Measurements from ENCODE around the gene SPEN.
"Not testable (repeated sequence)": the region's sequence is repeated elsewhere in the genome, so short reads cannot be mapped to it uniquely, and the experiment has no call there.

SPEN gene

DNA sequence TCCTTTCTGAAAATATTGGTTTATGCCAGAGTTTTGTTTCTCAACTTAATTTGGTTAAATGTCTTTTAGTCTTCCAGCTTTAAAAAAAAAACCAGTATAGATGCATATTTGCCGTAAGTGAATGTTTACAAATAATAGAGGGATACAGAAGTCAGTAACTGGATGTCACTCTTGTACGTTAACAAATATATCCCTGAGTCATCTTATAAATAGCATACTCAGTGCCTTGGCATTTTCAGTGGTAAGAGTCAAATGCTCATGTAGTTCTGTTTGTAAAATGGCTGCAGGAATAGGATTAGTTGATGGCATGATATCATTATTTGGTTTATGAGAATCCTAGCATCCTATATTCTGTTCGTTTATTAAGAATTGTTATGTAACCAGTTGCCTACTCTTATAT is 55.4 kb downstream of the SPEN start:
- DNase-seq, result no peak

DNA sequence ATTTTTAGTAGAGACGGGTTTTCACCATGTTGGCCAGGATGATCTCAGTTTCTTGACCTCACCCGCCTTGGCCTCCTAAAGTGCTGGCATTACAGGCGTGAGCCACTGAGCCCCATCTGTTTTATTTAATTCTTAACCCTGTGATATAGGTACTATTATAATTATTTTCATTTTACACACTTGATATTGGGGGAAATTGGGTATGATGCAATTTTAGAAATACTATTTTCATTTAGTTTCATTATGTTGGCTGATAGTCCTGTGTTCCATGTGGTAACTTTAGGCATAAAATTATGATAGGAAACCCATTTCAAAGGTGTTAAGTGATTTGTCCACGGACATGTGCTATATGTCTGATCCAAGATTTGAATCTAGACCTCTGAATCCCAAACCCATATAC is 61.1 kb downstream of the SPEN start:
- DNase-seq, result no peak

DNA sequence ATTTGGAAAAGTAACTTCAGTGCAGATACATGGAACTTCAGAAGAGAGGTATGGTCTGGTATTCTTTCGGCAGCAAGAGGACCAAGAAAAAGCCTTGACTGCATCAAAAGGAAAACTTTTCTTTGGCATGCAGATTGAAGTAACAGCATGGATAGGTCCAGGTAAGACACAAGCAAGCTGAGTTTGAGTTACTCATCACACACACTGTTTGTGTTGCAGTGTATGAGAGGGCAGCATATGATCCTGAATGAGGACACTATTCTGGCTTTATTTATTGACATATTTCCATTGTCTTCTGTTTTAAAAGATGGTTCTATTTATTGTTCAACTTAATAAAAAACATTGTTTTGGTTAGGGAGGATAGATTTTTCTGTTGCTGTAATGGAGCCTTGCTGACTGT is 63.6 kb downstream of the SPEN start:
- no peak for DNase-seq

DNA sequence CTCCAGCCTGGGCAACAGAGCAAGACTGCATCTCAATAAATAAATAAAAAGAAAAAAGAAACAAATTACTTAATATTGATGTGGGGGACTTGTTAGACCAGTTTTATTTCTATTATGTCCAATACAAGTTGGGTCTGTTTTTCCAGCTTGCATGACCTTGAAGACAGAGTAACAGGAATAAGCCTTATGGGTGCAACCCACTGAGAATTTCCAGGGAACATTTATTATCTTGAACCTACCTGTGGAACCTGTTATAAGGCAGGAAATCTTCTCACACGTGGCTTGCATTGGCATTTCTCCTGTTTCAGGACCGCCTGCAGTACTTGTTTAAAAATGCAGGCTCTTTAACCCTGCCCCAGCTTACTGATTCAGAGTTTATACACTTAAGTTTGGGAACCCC is 64.4 kb downstream of the SPEN start:
- DNase-seq, result no peak

DNA sequence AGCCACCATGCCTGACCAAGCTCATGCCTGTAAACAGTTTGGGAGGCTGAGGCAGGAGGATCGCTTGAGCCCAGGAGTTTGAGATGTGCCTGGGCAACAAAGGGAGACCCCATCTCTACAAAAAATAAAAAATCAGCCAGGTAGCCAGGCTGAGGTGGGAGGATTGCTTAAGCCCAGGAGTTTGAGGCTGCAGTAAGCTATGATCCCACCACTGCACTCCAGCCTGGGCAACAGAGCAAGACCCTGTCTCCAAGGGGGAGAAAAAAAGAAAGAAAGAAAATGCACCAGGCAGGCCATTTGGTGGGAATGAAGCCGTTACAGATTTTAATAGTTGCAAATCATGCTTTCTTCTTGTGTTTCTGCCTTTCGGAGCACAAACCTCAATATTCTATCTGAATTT is 66.1 kb downstream of the SPEN start:
- DNase-seq, result not testable (repeated sequence)

DNA sequence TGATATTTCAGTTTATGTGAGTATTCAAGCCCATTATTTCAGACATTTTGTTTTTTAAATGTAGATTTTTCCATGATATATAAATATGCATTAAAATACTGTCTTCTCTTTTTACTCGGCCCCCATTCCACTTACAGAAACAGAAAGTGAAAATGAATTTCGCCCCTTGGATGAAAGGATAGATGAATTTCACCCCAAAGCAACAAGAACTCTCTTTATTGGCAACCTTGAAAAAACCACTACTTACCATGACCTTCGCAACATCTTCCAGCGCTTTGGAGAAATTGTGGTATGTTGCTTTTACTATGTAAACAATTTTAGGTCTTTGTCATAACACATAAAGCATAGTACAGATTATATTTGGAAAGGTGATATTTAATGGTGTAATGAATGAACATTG is 68.5 kb downstream of the SPEN start:
- no peak for DNase-seq

DNA sequence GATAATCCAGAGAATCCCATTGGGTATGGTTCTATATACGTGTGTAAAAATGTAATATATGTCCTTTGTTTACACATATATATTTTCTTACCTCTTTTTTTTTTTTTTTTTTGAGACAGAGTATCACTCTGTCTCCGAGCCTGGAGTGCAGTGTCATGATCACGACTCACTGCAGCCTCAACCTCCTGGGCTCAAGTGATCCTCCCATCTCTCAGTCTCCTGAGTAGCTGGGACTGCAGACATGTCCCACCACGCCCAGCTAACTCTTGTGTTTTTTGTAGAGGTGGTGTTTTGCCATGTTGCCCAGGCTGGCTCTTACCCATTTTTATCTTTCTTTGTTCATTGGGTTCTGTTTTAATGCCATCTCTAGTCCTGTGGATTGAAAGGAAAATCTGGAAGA is 68.9 kb downstream of the SPEN start:
- DNase-seq, result no peak

DNA sequence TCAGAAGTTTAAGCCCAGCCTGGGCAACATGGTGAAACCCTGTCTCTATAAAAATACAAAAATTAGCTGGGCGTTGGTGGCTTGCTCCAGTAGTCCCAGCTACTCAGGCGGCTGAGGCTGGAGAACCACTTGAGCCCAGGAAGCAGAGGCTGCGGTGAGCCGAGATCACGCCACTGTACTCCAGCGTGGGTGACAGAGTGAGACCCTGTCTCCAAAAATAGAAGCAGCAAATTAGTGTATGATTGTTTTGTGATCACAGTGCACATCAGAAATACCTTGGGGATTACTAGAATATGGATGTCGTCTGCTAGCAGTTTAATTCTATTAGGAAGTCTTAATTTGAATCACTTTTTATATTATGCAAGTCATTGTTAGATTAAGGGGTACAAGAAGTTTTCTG is 69.4 kb downstream of the SPEN start:
- DNase-seq, result no peak

DNA sequence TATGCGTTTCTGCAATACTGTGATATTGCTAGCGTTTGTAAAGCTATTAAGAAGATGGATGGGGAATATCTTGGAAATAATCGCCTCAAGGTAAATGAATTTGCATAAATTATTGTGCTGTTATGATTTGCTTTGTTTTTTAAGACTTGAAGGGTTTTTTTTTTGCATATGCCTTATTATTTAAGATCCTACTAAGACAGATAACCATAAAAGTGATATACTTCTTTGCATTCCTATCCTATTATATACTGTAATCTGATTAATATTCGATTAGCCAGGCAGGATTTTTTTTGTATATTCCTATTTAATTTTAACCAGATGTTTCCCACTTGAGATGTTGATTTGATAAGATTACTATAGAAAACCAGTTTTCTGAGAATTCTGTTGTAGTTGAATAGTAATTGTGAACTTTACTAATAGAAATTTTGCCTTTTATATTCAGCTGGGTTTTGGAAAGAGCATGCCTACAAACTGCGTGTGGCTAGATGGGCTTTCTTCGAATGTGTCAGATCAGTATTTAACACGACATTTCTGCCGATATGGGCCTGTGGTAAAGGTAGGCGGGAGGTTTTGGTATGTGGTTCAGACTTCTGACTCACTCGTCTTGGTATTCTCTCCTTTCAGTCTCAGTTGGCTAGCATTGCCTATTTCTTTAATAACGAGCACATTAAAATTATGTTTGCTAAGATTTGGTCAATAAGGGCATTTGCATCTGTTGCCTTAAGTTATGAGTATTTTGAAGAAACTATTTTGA is 71.6 kb downstream of the SPEN start:
- peak; percentile 59 for DNase-seq

DNA sequence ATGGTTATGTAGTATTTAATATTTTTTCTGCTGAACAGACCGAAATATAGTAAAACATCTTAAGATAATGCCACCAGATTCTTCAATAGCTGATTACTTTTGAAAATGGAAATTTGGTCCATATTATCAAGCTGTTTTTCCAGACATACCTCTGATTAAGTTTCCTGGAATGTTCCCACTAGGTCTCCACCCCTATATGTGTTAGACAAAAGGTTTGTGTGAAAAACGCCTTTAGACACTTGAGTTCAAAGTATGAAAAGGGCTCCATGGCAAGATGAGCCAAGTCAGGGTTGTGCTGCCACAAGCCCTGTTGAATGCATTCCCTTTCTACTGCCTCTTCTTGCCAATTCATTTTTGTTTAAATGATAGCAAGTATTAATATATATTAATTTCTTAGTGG is 75.7 kb downstream of the SPEN start:
- DNase-seq, result no peak

DNA sequence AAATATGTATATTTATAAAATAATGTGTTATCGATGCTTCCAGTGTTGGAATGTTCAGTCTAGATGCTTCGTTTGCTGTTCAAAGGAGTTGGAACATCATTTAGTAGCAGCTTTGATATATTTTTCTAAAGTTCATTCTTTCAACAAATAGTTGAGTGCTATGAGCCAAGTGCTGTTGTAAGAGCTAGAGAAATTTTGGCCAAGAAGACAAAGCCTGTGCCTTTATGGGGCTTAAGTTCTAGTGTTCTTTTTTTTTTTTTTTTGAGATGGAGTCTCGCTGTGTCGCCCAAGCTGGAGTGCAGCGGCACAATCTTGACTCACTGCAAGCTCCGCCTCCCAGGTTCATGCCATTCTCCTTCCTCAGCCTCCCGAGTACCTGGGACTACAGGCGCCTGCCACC is 78.9 kb downstream of the SPEN start:
- not testable (repeated sequence) for DNase-seq

DNA sequence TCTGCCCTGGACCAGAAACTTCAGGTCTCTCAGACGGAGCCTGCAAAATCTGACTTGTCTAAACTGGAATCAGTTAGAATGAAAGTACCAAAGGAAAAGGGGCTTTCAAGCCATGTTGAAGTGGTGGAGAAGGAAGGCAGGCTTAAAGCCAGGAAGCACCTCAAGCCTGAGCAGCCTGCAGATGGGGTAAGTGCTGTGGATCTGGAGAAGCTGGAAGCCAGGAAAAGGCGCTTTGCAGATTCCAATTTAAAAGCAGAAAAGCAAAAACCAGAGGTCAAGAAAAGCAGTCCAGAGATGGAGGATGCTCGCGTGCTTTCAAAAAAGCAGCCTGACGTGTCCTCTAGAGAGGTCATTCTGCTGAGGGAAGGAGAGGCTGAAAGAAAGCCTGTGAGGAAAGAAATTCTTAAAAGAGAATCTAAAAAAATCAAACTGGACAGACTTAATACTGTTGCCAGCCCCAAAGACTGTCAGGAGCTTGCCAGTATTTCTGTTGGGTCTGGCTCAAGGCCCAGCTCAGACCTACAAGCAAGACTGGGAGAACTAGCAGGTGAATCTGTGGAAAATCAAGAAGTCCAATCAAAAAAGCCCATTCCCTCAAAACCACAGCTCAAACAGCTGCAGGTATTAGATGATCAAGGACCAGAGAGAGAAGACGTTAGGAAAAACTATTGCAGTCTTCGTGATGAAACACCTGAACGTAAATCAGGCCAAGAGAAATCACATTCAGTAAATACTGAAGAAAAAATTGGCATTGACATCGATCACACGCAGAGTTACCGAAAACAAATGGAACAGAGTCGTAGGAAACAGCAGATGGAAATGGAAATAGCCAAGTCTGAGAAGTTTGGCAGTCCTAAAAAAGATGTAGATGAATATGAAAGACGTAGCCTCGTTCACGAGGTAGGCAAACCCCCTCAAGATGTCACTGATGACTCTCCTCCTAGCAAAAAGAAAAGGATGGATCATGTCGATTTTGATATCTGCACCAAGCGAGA is 81.8 kb downstream of the SPEN start:
- DNase-seq, result no peak

DNA sequence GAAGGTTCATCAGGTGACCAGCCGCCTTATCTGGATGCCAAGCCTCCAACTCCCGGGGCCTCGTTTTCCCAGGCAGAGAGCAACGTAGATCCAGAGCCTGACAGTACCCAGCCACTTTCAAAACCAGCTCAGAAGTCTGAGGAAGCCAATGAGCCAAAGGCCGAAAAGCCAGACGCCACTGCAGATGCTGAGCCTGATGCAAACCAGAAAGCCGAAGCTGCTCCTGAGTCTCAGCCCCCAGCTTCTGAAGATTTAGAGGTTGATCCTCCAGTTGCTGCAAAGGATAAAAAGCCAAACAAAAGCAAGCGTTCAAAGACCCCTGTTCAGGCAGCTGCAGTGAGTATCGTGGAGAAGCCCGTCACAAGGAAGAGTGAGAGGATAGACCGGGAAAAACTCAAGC is 83.9 kb downstream of the SPEN start:
- no peak for DNase-seq

DNA sequence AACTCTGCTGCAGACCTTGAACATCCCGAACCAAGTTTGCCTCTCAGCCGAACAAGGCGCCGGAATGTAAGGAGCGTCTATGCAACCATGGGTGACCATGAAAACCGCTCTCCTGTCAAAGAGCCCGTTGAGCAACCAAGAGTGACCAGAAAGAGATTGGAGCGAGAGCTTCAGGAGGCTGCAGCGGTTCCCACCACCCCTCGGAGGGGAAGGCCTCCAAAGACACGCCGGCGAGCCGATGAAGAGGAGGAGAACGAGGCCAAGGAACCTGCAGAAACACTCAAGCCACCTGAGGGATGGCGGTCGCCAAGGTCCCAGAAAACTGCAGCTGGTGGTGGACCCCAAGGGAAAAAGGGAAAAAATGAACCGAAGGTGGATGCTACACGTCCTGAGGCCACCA is 84.4 kb downstream of the SPEN start:
- DNase-seq, result no peak

DNA sequence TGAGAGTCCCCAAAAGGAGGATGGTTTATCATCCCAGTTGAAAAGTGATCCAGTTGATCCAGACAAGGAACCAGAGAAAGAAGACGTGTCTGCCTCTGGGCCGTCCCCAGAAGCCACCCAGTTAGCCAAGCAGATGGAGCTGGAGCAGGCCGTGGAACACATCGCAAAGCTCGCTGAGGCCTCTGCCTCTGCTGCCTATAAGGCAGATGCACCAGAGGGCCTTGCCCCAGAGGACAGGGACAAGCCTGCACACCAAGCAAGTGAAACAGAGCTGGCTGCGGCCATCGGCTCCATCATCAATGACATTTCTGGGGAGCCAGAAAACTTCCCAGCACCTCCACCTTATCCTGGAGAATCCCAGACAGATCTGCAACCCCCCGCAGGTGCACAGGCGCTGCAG is 85.1 kb downstream of the SPEN start:
- DNase-seq, result no peak

DNA sequence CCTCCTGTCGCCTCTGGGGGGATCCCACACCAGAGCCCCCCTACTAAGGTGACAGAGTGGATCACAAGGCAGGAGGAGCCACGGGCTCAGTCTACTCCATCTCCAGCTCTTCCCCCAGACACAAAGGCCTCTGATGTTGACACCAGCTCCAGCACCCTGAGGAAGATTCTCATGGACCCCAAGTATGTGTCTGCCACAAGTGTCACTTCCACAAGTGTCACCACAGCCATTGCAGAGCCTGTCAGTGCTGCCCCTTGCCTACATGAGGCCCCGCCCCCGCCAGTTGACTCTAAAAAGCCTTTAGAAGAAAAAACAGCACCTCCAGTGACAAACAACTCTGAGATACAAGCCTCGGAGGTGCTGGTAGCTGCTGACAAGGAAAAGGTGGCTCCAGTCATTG is 86.2 kb downstream of the SPEN start:
- no peak for DNase-seq

DNA sequence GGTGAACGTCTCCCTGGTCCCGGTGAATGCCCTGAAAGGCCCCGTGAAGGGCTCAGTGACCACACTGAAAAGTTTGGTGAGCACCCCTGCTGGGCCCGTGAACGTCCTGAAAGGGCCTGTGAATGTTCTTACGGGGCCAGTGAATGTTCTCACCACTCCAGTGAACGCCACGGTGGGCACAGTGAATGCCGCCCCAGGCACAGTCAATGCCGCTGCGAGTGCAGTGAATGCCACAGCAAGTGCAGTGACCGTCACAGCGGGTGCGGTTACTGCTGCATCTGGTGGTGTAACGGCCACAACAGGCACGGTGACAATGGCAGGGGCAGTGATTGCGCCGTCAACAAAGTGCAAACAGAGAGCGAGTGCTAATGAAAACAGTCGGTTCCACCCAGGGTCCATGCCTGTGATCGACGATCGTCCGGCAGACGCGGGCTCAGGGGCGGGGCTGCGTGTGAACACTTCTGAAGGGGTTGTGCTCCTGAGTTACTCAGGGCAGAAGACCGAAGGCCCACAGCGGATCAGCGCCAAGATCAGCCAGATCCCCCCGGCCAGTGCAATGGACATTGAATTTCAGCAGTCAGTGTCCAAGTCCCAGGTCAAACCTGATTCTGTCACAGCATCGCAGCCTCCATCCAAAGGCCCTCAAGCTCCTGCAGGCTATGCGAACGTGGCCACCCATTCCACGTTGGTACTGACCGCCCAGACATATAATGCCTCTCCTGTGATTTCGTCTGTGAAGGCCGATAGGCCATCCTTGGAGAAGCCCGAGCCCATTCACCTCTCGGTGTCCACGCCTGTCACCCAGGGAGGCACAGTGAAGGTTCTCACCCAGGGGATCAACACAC is 86.9 kb downstream of the SPEN start:
- no peak for DNase-seq

DNA sequence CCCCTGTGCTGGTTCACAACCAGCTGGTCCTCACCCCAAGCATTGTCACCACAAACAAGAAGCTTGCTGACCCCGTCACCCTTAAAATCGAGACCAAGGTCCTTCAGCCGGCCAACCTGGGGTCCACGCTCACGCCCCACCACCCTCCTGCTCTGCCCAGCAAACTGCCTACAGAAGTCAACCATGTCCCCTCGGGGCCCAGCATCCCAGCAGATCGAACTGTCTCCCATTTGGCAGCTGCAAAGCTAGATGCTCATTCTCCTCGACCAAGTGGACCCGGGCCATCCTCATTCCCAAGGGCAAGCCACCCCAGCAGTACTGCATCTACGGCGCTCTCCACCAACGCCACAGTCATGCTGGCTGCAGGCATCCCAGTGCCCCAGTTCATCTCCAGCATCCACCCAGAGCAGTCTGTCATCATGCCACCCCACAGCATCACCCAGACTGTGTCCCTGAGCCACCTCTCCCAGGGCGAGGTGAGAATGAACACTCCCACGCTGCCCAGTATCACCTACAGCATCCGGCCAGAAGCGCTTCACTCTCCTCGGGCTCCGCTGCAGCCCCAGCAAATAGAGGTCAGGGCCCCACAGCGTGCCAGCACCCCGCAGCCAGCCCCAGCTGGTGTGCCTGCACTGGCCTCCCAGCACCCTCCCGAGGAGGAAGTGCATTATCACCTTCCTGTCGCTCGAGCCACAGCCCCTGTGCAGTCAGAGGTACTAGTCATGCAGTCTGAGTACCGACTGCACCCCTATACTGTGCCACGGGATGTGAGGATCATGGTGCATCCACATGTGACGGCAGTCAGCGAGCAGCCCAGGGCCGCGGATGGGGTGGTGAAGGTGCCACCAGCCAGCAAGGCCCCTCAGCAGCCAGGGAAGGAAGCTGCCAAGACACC is 87.8 kb downstream of the SPEN start:
- DNase-seq, result no peak

DNA sequence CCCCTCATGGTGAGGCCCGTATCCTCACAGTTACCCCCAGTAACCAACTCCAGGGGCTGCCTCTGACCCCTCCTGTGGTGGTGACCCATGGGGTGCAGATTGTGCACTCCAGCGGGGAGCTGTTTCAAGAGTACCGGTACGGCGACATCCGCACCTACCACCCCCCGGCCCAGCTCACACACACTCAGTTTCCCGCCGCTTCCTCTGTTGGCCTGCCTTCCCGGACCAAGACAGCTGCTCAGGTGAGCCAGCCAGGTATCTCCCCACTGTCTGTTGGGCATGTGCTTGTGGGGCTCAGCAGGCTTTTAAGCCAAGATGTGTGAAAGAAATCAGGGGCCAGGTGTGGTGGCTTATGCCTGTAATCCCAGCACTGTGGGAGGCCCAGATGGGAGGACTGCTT is 88.5 kb downstream of the SPEN start:
- no peak for DNase-seq

DNA sequence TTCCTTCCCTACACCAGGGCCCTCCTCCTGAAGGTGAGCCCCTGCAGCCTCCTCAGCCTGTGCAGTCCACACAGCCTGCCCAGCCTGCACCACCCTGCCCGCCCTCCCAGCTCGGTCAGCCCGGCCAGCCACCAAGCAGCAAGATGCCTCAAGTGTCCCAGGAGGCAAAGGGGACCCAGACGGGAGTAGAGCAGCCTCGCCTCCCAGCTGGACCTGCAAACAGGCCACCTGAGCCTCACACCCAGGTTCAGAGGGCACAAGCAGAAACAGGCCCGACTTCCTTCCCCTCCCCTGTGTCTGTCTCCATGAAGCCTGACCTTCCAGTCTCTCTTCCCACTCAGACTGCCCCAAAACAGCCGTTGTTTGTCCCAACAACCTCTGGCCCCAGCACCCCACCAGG is 89.6 kb downstream of the SPEN start:
- DNase-seq, result no peak

DNA sequence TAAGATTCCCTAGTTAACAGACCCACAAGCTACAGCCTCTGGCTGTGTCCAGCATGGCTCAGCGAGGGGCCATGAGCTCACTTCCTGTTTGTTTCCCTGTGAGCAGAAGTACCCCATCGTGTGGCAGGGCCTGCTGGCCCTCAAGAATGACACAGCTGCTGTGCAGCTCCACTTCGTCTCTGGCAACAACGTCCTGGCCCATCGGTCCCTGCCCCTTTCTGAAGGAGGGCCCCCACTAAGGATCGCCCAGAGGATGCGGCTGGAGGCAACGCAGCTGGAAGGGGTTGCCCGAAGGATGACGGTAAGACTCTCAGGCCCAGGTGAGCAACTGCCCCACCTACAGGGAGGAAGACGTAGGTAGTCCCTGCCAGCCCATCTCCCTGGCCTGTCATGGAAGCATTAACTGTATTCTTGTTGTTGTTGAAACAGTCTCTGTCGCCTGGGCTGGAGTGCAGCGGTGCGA is 90.2 kb downstream of the SPEN start:
- no peak for DNase-seq

DNA sequence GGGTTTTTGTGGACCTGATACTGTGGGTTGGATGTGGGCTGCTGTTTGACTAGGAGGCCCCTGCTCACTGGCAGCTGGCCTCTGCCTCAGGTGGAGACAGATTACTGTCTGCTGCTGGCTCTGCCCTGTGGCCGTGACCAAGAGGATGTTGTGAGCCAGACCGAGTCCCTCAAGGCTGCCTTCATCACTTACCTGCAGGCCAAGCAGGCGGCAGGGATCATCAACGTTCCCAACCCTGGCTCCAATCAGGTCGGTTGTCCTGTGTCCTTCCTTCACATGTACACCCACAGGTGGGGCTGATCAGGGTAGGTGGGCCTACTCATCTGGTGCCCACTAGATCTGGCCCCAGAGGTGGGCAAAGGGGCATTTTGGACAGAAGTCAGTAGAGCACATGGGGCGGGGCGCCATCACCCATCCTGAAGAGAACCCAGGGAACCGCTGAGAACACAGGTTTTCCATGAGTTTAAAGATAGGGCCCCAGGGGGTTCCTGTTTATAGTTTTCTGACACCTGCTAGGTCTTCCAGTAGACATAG is 91.2 kb downstream of the SPEN start:
- no peak for DNase-seq
